Upper lobe of left lung (tissue), 6 donors: ENCODE measurements around the gene ABHD1. TPM values are rescaled to one million over a fixed set of nuclear protein-coding genes. Genes with fewer than 3 reads are reported as not detected.

Source experiments
- ATAC-seq, 2 donors: fragments of 200-7000 bp; cut with Tn5 transposase; one replicate each; pipeline ENCODE4 v1.9.1; 2022; ENCODE audit warnings: mild to moderate bottlenecking in 2 of 2, moderate library complexity in 2 of 2; ENCODE audit not compliant: low FRiP score in 2 of 2
- DNase-seq, 2 donors: peaks; one replicate each; pipeline ENCODE4 v3.0.0-alpha.2; 2019 to 2020
- H3K27ac ChIP-seq, 4 donors: fragments of 200-600 bp; sonication (generic); one replicate each; pipeline ENCODE4 v1.5.1; 2016 to 2019
- H3K27me3 ChIP-seq, 4 donors: fragments of 200-600 bp; sonication (generic); one replicate each; pipeline ENCODE4 v1.5.1; 2017 to 2019
- H3K36me3 ChIP-seq, 4 donors: fragments of 200-600 bp; sonication (generic); one replicate each; pipeline ENCODE4 v1.5.1; 2016 to 2019
- H3K4me1 ChIP-seq, 4 donors: fragments of 200-600 bp; sonication (generic); one replicate each; pipeline ENCODE4 v1.5.1; 2018 to 2019
- H3K4me3 ChIP-seq, 4 donors: fragments of 200-600 bp; sonication (generic); one replicate each; pipeline ENCODE4 v1.5.1; 2017 to 2019; ENCODE audit warnings: mild to moderate bottlenecking in 2 of 4, moderate library complexity in 1 of 4
- H3K9me3 ChIP-seq, 4 donors: fragments of 200-600 bp; sonication (generic); one replicate each; pipeline ENCODE4 v1.5.1; 2018 to 2019
- CTCF ChIP-seq, 6 experiments: fragments of 450-650 bp in 4 of 6; fragments of 200-600 bp in 2 of 6; sonication (generic) in 2 of 6; IDR thresholded peaks; one replicate each; pipeline ENCODE4 v1.5.1; 2016 to 2019; ENCODE audit warnings: antibody characterized with exemption in 6 of 6
- EP300 ChIP-seq, 4 donors: sonication (generic); formaldehyde crosslinking; IDR thresholded peaks; one replicate each; pipeline ENCODE4 v1.5.1; 2017; ENCODE audit warnings: antibody characterized with exemption in 4 of 4, control low read depth in 2 of 4
- POLR2A ChIP-seq, 4 donors: fragments of 450-650 bp; IDR thresholded peaks; one replicate each; pipeline ENCODE4 v1.5.1; 2016 to 2017; ENCODE audit warnings: antibody characterized with exemption in 4 of 4, mild to moderate bottlenecking in 2 of 4
- POLR2AphosphoS5 ChIP-seq, 2 donors: sonication (generic); formaldehyde crosslinking; IDR thresholded peaks; one replicate each; pipeline ENCODE4 v1.5.1; 2017; ENCODE audit warnings: antibody characterized with exemption in 2 of 2
- WGBS, 2 donors: methylation state at CpG; one replicate each; pipeline ENCODE4 v1.1.5; 2017 to 2018; 5-methylcytosine and 5-hydroxymethylcytosine counted together
- total RNA-seq, 6 donors: library from RNA; depleted of rRNA in 4 of 6; stranded (reverse); fragments of >200 nt in 4 of 6; gene quantifications; one replicate each; pipeline versions ENCODE4 v1.1.0 to v1.2.1, GENCODE V29; 2016 to 2021
- donor health status: DM: no; HTN: no; CAD: no; lungs with moderate emphysema.
- donor health status: DM: no; HTN: yes; CAD: no; lungs with severe emphysema.

Gene ABHD1
- total RNA-seq, 6 donors from 2014 or later = 0.10 to 0.30 (median 0.11) TPM; not detected in 3

- TF ChIP-seq EP300 (IDR thresholded peaks at IDR 0.05) (no peak), POLR2A (IDR thresholded peaks at IDR 0.05) (no peak)
These were observed 5.3 kb downstream of the ABHD1 start for GRCh38 chr2:27128668-27129571.

GRCh38 chr2:27130396-27130795, 6.8 kb downstream of the ABHD1 start:
- H3K27ac ChIP-seq = no peak overlapping the region
- 91 to 93% methylated on average over 10 of the region's 10 CpGs for WGBS, 2 donors

More at GRCh38 chr2:27128668-27129571, 5.3 kb downstream of the ABHD1 start:
- Histone ChIP-seq H3K4me3 (no peak overlapping the region), H3K9me3 (no peaks in the 10 kb centered on the region), H3K27me3 (no peaks in the 10 kb centered on the region), H3K36me3 (peaks cover 0 to 36% (median 28%) of the 10 kb centered on the region in 4 donors), H3K27ac (no peak overlapping the region), H3K4me1 (peaks cover 9 to 23% (median 14%) of the 10 kb centered on the region in 4 donors)
- 76 to 78% methylated on average over 11 of the region's 11 CpGs for WGBS, 2 donors
- DNase-seq = no peak
- no peak for ATAC-seq

GRCh38 chr2:27131429-27131828, 7.8 kb downstream of the ABHD1 start:
- WGBS, 2 donors = 86 to 94% methylated on average over 4 to 9 of the region's 11 CpGs
- Histone ChIP-seq H3K27me3 (no peaks in the 10 kb centered on the region), H3K27ac (no peak overlapping the region), H3K9me3 (no peaks in the 10 kb centered on the region), H3K4me1 (peaks cover 9 to 22% (median 13%) of the 10 kb centered on the region in 4 donors), H3K36me3 (peaks cover 0 to 36% (median 28%) of the 10 kb centered on the region in 4 donors), H3K4me3 (no peak overlapping the region)
- DNase-seq (no peak), ATAC-seq (no peak)
- no peak for TF ChIP-seq POLR2A (IDR thresholded peaks at IDR 0.05)
- TF ChIP-seq POLR2AphosphoS5 (IDR thresholded peaks at IDR 0.05) = no peak
- TF ChIP-seq EP300 (IDR thresholded peaks at IDR 0.05) = no peak
- TF ChIP-seq CTCF (IDR thresholded peaks at IDR 0.05) = no peak

More at GRCh38 chr2:27130396-27130795, 6.8 kb downstream of the ABHD1 start:
- no peak for DNase-seq
- H3K4me3 ChIP-seq = no peak overlapping the region
- H3K36me3 ChIP-seq = peaks cover 0 to 36% (median 28%) of the 10 kb centered on the region in 4 donors
- no peaks in the 10 kb centered on the region for H3K27me3 ChIP-seq
- no peaks in the 10 kb centered on the region for H3K9me3 ChIP-seq
- ATAC-seq = no peak
- H3K4me1 ChIP-seq = peaks cover 9 to 22% (median 13%) of the 10 kb centered on the region in 4 donors
- TF ChIP-seq EP300 (IDR thresholded peaks at IDR 0.05) = no peak
- no peak for TF ChIP-seq CTCF (IDR thresholded peaks at IDR 0.05)
- TF ChIP-seq POLR2A (IDR thresholded peaks at IDR 0.05) = no peak
- no peak for TF ChIP-seq POLR2AphosphoS5 (IDR thresholded peaks at IDR 0.05)

- WGBS, 2 donors = 44 to 46% methylated on average over 10 to 14 of the region's 14 CpGs
- peaks cover 0 to 36% (median 28%) of the 10 kb centered on the region in 4 donors for H3K36me3 ChIP-seq
- DNase-seq (no peak), ATAC-seq (no peak)
- peaks cover 9 to 22% (median 13%) of the 10 kb centered on the region in 4 donors for H3K4me1 ChIP-seq
- no peaks in the 10 kb centered on the region for H3K9me3 ChIP-seq
- TF ChIP-seq POLR2AphosphoS5 (IDR thresholded peaks at IDR 0.05) = no peak
- TF ChIP-seq POLR2A (IDR thresholded peaks at IDR 0.05) = no peak
- no peak for TF ChIP-seq EP300 (IDR thresholded peaks at IDR 0.05)
- no peak for TF ChIP-seq CTCF (IDR thresholded peaks at IDR 0.05)
- H3K27ac ChIP-seq = peak overlapping the region in 3 of 4 donors; percentile 85 to 96 (median 93)
- H3K27me3 ChIP-seq = no peaks in the 10 kb centered on the region
- peak overlapping the region; percentile 86 to 100 (median 92) for H3K4me3 ChIP-seq
These were observed 9.7 kb downstream of the ABHD1 start for GRCh38 chr2:27133195-27133875.
